Nephron progenitor cell (in vitro differentiated cells): ENCODE results near the gene AGPAT1.

ENCODE experiments used
- DNase-seq: peaks from one replicate; pipeline ENCODE4 v3.0.0; 2021
- H3K27ac Mint-ChIP-seq: 2 replicates; pipeline ENCODE4 v1.8.0; 2021; ENCODE audit warnings: mild to moderate bottlenecking, moderate library complexity, mixed read lengths
- H3K27me3 Mint-ChIP-seq: 2 replicates; pipeline ENCODE4 v1.8.0; 2021; ENCODE audit warnings: mild to moderate bottlenecking, low read depth, mixed read lengths; ENCODE audit not compliant: poor library complexity
- H3K36me3 Mint-ChIP-seq: 2 replicates; pipeline ENCODE4 v1.8.0; 2021; ENCODE audit warnings: low read depth, mixed read lengths
- H3K4me1 Mint-ChIP-seq: 2 replicates; pipeline ENCODE4 v1.8.0; 2021; ENCODE audit warnings: mixed read lengths
- H3K4me3 Mint-ChIP-seq: 2 replicates; pipeline ENCODE4 v1.8.0; 2021; ENCODE audit warnings: mild to moderate bottlenecking, moderate library complexity, mixed read lengths
- H3K9me3 Mint-ChIP-seq: 2 replicates; pipeline ENCODE4 v1.8.0; 2021; ENCODE audit warnings: mild to moderate bottlenecking, moderate library complexity, mixed read lengths
- TF ChIP-seq, protein P1 (sequence below): fragments of 200-600 bp; sonication (generic); IDR thresholded peaks from 2 replicates; pipeline ENCODE4 v1.5.0; 2021; ENCODE audit warnings: antibody characterized with exemption

AGPAT1 gene

DNA sequence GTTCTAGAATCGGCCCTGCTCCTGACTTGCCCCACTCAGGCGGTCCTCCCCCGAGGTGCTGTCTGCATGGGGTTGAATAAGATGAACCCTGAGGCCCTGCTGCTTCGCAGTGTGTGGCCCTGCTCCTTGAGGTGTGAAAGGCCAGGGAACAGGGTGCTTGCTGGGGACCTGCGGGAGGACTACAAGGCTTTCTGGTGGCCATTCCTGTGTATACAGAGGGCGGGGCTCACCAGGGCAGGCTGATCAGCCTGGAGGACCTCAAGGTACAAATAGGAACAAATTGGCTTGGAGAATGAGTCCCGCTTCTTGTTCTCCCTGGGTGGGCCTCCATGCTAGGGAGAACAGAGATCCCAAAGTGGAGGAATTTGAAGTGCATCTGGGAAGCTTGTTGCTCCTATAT, 42.3 kb upstream of the AGPAT1 start:
- TF ChIP-seq, protein P1, sequence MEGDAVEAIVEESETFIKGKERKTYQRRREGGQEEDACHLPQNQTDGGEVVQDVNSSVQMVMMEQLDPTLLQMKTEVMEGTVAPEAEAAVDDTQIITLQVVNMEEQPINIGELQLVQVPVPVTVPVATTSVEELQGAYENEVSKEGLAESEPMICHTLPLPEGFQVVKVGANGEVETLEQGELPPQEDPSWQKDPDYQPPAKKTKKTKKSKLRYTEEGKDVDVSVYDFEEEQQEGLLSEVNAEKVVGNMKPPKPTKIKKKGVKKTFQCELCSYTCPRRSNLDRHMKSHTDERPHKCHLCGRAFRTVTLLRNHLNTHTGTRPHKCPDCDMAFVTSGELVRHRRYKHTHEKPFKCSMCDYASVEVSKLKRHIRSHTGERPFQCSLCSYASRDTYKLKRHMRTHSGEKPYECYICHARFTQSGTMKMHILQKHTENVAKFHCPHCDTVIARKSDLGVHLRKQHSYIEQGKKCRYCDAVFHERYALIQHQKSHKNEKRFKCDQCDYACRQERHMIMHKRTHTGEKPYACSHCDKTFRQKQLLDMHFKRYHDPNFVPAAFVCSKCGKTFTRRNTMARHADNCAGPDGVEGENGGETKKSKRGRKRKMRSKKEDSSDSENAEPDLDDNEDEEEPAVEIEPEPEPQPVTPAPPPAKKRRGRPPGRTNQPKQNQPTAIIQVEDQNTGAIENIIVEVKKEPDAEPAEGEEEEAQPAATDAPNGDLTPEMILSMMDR: no peak
- peaks cover 8% of the 10 kb centered on the region for H3K27me3 Mint-ChIP-seq

DNA sequence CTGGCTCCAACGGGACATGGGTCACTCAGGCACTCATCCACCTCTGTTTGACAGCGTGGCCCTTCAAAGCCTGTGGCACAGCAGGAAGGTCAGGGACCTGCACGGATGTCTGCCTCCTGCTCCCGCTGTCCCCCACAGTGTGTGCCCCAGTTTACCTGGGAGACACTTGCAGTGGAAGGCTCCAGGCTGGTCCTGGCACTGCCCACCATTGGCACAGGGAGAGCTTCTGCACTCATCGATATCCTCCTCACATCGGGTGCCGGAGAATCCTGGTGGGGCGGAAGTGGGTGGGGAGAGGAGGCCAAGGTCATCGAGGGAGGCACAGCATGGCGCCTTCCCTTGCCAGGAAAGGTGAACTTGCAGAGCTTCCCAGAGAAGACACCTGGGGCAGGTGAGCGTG, 41.1 kb upstream of the AGPAT1 start:
- DNase-seq: no peak
- H3K36me3 Mint-ChIP-seq: no peaks in the 10 kb centered on the region

More for the DNA sequence above, 42.3 kb upstream of the AGPAT1 start:
- no peak for DNase-seq
- Mint-ChIP-seq H3K36me3 (no peaks in the 10 kb centered on the region), H3K27ac (no peak overlapping the region), H3K4me3 (no peak overlapping the region), H3K4me1 (no peaks in the 10 kb centered on the region), H3K9me3 (no peaks in the 10 kb centered on the region)

DNA sequence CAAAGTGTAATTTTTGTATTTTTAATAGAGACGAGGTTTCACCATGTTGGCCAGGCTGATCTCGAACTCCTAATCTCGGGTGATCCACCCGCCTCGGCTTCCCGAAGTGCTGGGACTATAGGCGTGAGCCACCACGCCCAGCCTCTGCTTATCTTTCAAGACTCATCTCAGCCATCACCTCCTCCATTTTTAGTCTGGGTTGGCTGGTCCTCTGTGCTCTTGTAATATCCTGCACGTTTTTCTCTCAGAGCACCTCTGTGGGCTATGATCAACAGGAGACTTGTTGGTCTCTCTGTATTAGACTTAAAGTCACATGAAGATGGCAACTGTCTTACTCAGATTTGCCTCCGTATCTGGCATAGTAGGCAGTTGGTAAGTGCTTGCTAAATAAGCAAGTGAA, 40.4 kb upstream of the AGPAT1 start:
- H3K4me3 Mint-ChIP-seq: no peak overlapping the region
- no peak overlapping the region for H3K27ac Mint-ChIP-seq
- no peaks in the 10 kb centered on the region for H3K9me3 Mint-ChIP-seq
- H3K36me3 Mint-ChIP-seq: no peaks in the 10 kb centered on the region
- H3K27me3 Mint-ChIP-seq: peaks cover 11% of the 10 kb centered on the region
- TF ChIP-seq, protein P1: no peak
- no peak for DNase-seq
- H3K4me1 Mint-ChIP-seq: no peaks in the 10 kb centered on the region

More for the DNA sequence above, 41.1 kb upstream of the AGPAT1 start:
- no peaks in the 10 kb centered on the region for H3K4me1 Mint-ChIP-seq
- peaks cover 10% of the 10 kb centered on the region for H3K27me3 Mint-ChIP-seq
- TF ChIP-seq, protein P1: no peak
- H3K4me3 Mint-ChIP-seq: no peak overlapping the region
- H3K27ac Mint-ChIP-seq: no peak overlapping the region
- H3K9me3 Mint-ChIP-seq: no peaks in the 10 kb centered on the region

DNA sequence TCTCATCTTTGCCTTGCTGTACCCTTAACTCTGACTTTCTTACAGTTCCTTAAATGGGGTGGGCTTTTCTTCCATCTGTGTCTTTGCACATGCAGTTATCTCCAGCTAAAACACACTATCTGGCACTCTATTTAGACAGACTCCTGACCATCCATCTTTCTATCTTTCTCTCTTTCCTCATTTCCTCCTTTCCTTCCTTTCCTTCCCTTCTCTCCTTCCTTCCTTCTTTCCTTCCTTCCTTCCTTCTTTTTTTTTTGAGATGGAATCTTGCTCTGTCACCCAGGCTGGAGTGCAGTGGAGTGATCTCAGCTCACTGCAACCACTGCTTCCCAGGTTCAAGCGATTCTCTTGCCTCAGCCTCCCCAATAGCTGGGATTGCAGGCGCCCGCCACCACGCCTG, 39.7 kb upstream of the AGPAT1 start:
- no peaks in the 10 kb centered on the region for H3K4me1 Mint-ChIP-seq
- H3K4me3 Mint-ChIP-seq: no peak overlapping the region
- DNase-seq: no peak
- no peaks in the 10 kb centered on the region for H3K36me3 Mint-ChIP-seq
- TF ChIP-seq, protein P1: no peak
- peaks cover 9% of the 10 kb centered on the region for H3K27me3 Mint-ChIP-seq
- no peaks in the 10 kb centered on the region for H3K9me3 Mint-ChIP-seq
- H3K27ac Mint-ChIP-seq: peak overlapping the region; percentile 47

DNA sequence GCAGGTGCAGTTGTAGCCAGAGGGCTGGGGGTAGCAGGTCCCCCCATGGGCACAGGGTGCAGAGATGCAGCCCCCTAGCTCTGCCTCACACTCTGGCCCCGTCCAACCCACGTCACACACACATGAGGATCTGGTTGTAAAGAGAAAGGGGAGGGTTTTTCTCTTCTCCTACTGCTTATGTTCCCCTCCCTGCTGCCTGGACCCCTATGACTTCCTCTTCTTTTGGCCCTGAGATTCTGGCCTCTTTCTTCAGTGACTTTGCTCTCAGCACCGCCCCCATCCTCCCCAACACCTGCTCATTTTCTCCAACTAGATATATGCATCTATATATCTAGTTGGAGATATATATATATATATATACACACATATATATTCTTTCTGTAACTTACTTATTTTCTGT, 38.2 kb upstream of the AGPAT1 start:
- H3K4me3 Mint-ChIP-seq: no peak overlapping the region
- no peak for DNase-seq
- H3K27me3 Mint-ChIP-seq: peaks cover 10% of the 10 kb centered on the region
- no peak overlapping the region for H3K27ac Mint-ChIP-seq
- H3K4me1 Mint-ChIP-seq: no peaks in the 10 kb centered on the region
- TF ChIP-seq, protein P1: no peak
- H3K9me3 Mint-ChIP-seq: no peaks in the 10 kb centered on the region
- no peaks in the 10 kb centered on the region for H3K36me3 Mint-ChIP-seq

DNA sequence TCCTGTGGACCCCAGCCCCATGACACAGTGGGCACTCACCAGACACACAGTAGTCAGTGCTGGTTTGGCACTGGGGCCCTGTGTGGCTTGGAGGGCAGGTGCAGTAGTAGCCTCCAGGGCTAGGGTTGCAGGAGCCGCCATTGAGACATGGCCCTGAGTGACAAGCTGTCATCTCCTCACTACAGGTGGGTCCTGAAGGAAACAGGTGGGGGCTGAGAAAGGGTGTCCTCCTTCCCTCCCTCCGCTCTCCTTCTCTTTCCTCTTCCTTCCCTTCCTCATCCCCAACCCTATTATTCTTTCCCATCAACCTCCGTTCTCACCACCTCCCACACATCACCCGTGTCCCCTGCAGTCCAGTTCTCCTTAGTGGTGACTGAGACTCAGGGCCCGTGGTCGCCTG, 37.8 kb upstream of the AGPAT1 start:
- Mint-ChIP-seq H3K4me3 (no peak overlapping the region), H3K36me3 (no peaks in the 10 kb centered on the region), H3K9me3 (no peaks in the 10 kb centered on the region), H3K4me1 (no peaks in the 10 kb centered on the region), H3K27ac (no peak overlapping the region), H3K27me3 (peaks cover 10% of the 10 kb centered on the region)
- TF ChIP-seq, protein P1: no peak
- no peak for DNase-seq
